BJ (cell line): ENCODE results near the gene PFKFB2. TPM values are rescaled to one million over a fixed set of nuclear protein-coding genes. Genes with fewer than 3 reads are reported as not detected.

Source experiments
- CTCF ChIA-PET: fragments of 350-600 bp; formaldehyde crosslinking; extraction: SDS; loops from one replicate; lab custom pipeline; 2021; ENCODE audit warnings: antibody characterized with exemption, inconsistent platforms; lab: Yijun Ruan, JAX
- POLR2A ChIA-PET: fragments of 300-600 bp; sonication (Branson Sonifier 250); formaldehyde crosslinking; extraction: SDS; loops from one replicate; lab custom pipeline; 2021; ENCODE audit warnings: antibody characterized with exemption; lab: Charles Lee
- DNase-seq: peaks from one replicate; pipeline ENCODE4 v3.0.0-alpha.2; 2011; ENCODE audit warnings: low read depth
- H3K27me3 ChIP-seq: 2 replicates; pipeline ENCODE4 v1.6.0; 2011; ENCODE audit warnings: low read length; ENCODE audit not compliant: control insufficient read depth, insufficient read depth
- H3K36me3 ChIP-seq: 2 replicates; pipeline ENCODE4 v1.5.1; 2011; ENCODE audit warnings: low read length; ENCODE audit not compliant: control insufficient read depth, insufficient read depth
- H3K4me3 ChIP-seq: 2 replicates; pipeline ENCODE4 v1.5.1; 2011; ENCODE audit warnings: low read depth, mild to moderate bottlenecking, control low read depth, low read length
- polyA plus RNA-seq: library from polyadenylated mRNA; depleted of rRNA; stranded (reverse); fragments of >200 nt; gene quantifications from 2 replicates; pipeline ENCODE4 v1.2.3, GENCODE V29; 2011
- TF ChIP-seq, protein P1 (sequence below): IDR thresholded peaks from 2 replicates; pipeline ENCODE4 v1.5.1; 2011; ENCODE audit warnings: low read depth, mild to moderate bottlenecking, control low read depth, inconsistent platforms, low read length, moderate library complexity; ENCODE audit not compliant: insufficient read depth

The PFKFB2 gene
- polyA plus RNA-seq, 1 experiment: 1.5 TPM

DNA sequence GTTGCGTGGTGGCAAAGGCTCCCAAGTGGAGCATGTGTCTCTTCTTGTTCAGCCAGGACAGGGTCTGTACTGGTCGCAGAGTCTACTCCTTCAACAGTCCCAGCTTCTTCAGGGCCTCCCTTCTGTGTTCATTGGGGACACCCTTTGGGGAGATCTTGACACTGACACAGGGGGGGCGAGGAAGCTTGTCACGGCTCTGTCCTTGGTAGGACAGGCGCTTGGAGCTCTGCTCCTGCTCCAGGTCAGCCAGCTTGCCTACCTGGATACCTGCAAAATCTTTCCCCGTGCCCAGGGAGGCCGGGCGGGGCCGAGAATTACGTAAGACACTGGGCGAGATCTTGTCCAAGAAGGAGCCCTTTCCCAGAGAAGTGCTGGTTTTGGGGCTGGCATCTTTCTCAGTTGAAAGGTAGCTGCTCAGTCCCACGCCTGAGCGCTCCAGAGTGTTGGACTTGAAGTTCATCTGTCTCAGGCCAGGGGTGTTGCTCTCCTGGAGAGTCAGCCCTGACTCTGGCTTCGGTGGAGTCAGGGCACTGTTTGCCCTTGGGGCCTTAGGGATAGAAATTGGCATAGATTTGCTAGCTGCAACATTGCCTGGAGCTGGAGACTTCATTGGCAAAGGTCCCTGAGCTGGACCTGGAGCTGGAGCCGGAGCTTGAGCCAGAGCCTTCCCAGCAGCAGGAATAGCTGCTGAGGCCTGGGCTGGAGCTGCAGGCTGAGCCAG is 31.0 kb upstream of the PFKFB2 start:
- ChIA-PET POLR2A (interaction anchor here (0.6 kb wide), 1 partner anchor 115 kb away, joined by 3 read pairs; no protein-coding TSS in a partner anchor), CTCF (interaction anchor here (0.7 to 1.6 kb wide), 2 partner anchors 9 to 15 kb away, joined by 4 to 8 read pairs; no protein-coding TSS in a partner anchor)
- TF ChIP-seq, protein P1, sequence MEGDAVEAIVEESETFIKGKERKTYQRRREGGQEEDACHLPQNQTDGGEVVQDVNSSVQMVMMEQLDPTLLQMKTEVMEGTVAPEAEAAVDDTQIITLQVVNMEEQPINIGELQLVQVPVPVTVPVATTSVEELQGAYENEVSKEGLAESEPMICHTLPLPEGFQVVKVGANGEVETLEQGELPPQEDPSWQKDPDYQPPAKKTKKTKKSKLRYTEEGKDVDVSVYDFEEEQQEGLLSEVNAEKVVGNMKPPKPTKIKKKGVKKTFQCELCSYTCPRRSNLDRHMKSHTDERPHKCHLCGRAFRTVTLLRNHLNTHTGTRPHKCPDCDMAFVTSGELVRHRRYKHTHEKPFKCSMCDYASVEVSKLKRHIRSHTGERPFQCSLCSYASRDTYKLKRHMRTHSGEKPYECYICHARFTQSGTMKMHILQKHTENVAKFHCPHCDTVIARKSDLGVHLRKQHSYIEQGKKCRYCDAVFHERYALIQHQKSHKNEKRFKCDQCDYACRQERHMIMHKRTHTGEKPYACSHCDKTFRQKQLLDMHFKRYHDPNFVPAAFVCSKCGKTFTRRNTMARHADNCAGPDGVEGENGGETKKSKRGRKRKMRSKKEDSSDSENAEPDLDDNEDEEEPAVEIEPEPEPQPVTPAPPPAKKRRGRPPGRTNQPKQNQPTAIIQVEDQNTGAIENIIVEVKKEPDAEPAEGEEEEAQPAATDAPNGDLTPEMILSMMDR: no peak
- Histone ChIP-seq H3K4me3 (no peak overlapping the region), H3K36me3 (no peaks in the 10 kb centered on the region), H3K27me3 (no peaks in the 10 kb centered on the region)
- no peak for DNase-seq

DNA sequence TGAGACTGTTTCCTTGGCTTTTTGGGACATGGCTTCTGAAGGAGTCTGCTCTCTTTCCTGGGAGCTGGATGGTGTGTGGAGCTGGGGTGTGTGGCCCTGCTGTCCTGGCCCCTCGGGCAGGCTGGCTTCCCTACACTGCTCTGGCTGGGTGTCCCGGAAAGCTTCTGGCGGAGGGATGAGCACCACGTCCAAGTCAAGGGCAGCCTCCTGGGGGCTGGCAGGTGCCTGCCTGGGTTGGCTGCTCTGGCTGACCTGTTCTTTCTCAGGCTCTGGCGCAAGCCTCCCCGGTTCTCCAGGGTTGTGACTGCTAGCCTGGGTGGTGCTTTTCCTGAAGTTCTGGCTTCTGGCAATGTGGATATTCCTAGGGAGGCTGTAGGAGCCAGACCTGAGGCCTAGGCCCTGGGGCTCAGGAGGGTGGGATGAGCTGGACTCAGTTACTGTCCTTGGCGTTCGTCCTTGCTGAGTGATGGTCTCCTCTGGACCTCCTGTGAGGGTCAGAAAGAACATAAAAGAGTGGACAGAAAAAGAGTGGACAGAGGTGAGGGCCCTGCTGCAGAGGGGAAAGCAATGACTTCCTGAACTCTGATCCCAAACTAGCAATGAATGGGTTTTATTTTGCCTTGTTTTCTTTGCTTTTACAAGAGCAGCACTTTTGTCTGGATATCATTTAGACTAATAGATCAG is 29.9 kb upstream of the PFKFB2 start:
- ChIA-PET CTCF (interaction anchor here (0.7 to 1.7 kb wide), 4 partner anchors 10 to 40 kb away, joined by 3 to 8 read pairs (median 4); no protein-coding TSS in a partner anchor), POLR2A (no interaction called here)
- Histone ChIP-seq H3K27me3 (no peaks in the 10 kb centered on the region), H3K36me3 (no peaks in the 10 kb centered on the region), H3K4me3 (no peak overlapping the region)
- TF ChIP-seq, protein P1: no peak
- DNase-seq: no peak

DNA sequence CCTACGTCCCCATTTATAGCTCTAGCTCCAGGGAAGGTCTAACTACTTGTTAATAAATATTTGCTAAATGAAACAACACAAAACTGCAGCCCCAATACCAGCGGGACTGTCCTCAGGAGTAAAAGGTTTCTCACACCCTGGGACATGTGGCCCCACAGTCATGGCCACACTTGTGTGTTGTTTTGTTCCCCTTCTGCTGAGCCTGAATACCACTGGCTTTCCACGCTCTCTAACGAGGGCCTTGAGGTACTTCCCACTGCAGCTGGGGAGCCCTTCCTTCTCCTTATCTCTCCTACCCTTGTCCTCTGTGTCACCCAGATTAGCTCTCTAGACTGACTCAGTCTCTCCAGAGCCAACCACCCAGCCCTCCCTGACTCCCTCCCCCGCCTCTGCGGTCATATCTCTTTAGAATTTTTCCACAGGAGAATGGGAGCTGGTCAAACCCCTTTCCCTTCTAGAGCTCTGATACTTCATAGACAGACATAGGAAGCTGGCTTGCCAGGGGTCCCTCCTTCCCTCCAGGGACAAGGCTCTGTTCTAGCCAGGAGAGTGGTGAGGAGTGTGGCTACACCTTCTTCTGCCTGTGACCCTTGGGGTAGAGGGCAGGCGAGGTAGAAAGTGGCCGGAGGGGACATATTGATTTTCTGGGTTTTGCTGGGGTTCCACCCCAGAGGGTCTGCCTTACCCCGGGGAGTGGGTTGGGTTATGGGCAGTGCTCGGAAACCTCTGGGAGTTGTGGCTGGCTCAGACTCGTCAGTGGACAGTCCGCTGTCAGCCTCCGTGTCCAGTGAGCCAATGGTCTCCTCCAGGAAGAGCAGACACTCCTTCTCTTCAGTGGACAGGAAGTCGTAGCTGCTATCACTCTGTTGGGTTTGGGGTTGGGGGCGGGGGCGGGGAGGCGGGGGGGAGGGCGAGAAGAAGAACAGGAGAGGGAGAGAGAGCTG is 28.6 kb upstream of the PFKFB2 start:
- no peaks in the 10 kb centered on the region for H3K36me3 ChIP-seq
- TF ChIP-seq, protein P1: no peak
- H3K27me3 ChIP-seq: no peaks in the 10 kb centered on the region
- ChIA-PET POLR2A (interaction anchor here (0.6 to 0.7 kb wide), 2 partner anchors 10 to 16 kb away, joined by 3 to 6 read pairs; no protein-coding TSS in a partner anchor), CTCF (interaction anchor here (1.1 to 1.7 kb wide), 4 partner anchors 19 to 41 kb away, joined by 3 to 10 read pairs (median 4); no protein-coding TSS in a partner anchor)
- no peak overlapping the region for H3K4me3 ChIP-seq
- DNase-seq: no peak

DNA sequence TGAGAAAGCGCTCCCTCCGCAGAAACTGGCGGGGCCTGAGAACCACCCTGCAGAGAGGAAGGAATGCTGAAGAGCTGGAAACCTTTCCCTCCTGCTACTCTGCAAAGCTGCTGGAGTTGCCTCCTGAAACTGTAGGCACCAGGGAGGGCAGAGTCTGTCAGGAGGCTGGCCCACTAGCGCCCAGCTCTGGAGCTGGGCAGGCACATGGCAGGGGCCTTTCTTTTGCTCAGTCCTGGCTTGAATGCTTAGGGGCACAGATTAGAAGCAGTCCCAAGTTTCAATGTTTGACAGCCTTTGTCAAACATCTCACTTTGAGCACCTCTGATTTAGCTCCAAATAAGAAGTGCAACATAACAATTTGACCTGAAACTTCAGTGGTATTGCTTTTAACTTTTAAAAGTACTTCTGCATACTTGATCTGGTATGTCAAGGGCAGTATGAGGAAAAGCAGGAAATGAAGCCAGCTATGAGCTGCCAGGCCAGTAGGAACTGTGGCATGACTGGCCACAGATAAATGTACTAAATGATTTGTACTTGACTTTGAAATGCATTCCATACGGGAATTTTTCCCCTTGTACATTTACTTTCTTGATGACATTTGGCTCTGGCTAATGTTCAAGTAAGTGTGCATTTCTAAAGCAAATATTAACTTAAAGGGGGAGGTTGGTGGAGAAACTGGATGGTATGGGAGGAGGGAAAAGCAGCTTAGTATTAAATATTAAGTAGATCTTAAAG is 27.8 kb upstream of the PFKFB2 start:
- Histone ChIP-seq H3K36me3 (no peaks in the 10 kb centered on the region), H3K27me3 (no peaks in the 10 kb centered on the region), H3K4me3 (no peak overlapping the region)
- TF ChIP-seq, protein P1: no peak
- ChIA-PET POLR2A (interaction anchor here (0.7 kb wide), 1 partner anchor 15 kb away, joined by 6 read pairs; no protein-coding TSS in a partner anchor), CTCF (interaction anchor here (0.8 to 1.7 kb wide), 3 partner anchors 19 to 24 kb away, joined by 3 to 10 read pairs (median 3); no protein-coding TSS in a partner anchor)
- no peak for DNase-seq
